ENCODE data around the gene KRT76.

DNA sequence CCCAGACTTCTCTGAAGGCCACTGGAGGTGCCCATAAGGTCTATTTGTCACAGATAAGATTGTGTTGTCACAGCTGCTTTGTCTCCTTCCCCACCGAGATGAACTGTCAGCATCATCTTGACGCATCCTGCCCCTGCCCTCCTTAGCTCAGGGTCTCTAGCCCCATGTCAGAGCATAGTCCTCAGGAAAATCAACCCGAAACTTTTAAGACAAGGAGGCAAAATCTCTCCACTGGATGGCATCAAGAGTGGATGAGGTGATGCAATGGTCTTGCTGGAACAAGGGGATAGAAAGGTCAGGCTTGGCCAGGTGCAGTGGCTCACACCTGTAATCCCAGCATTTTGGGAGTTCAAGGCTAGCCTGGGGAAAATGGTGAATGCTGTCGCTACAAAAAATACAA is 48.8 kb upstream of the KRT76 start:
- no peak for TF ChIP-seq EZH2 (IDR thresholded peaks at IDR 0.05; ENCODE audit: borderline replicate concordance, low read depth, low read length, severe bottlenecking)
- TF ChIP-seq, protein P1, sequence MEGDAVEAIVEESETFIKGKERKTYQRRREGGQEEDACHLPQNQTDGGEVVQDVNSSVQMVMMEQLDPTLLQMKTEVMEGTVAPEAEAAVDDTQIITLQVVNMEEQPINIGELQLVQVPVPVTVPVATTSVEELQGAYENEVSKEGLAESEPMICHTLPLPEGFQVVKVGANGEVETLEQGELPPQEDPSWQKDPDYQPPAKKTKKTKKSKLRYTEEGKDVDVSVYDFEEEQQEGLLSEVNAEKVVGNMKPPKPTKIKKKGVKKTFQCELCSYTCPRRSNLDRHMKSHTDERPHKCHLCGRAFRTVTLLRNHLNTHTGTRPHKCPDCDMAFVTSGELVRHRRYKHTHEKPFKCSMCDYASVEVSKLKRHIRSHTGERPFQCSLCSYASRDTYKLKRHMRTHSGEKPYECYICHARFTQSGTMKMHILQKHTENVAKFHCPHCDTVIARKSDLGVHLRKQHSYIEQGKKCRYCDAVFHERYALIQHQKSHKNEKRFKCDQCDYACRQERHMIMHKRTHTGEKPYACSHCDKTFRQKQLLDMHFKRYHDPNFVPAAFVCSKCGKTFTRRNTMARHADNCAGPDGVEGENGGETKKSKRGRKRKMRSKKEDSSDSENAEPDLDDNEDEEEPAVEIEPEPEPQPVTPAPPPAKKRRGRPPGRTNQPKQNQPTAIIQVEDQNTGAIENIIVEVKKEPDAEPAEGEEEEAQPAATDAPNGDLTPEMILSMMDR (IDR thresholded peaks at IDR 0.05; ENCODE audit: borderline replicate concordance, extremely low read depth, low read length, poor library complexity, severe bottlenecking): no peak

Data from DND-41 (cell line).